Hepatocyte (in vitro differentiated cells): ENCODE measurements around the gene FAM216A.

ENCODE experiments used
- CTCF ChIP-seq: fragments of 200-600 bp; sonication (generic); IDR thresholded peaks from 2 replicates; pipeline ENCODE4 v1.5.1; 2016; ENCODE audit warnings: antibody characterized with exemption, mild to moderate bottlenecking; ENCODE audit not compliant: poor library complexity
- EZH2 ChIP-seq: fragments of 200-600 bp; sonication (generic); IDR thresholded peaks from 2 replicates; pipeline ENCODE4 v1.6.1; 2016; ENCODE audit warnings: antibody characterized with exemption, mild to moderate bottlenecking, borderline replicate concordance

GRCh38 chr12:110421701-110422100, 46.9 kb upstream of the FAM216A start:
- TF ChIP-seq CTCF: no peak
- no peak for TF ChIP-seq EZH2
